Measurements from ENCODE around the gene MED13L.

MED13L gene

GRCh38 chr12:115943310-115943629 is 334.2 kb downstream of the MED13L start:
- no peak overlapping the region for H3K4me3 ChIP-seq (ENCODE audit: low read depth in 1 of 2, low read length in 2 of 2)
- H3K79me2 ChIP-seq (ENCODE audit: insufficient read depth, low read length): no peaks in the 10 kb centered on the region
- H3K9ac ChIP-seq (ENCODE audit: low read depth, low read length): no peak overlapping the region
- no peaks in the 10 kb centered on the region for H3K36me3 ChIP-seq (ENCODE audit: insufficient read depth, low read length)
- no peak overlapping the region for H3K4me2 ChIP-seq (ENCODE audit: insufficient read depth, low read length)
- no peaks in the 10 kb centered on the region for H3K27me3 ChIP-seq (ENCODE audit: insufficient read depth, low read length, poor library complexity)
- H3K4me1 ChIP-seq (ENCODE audit: insufficient read depth, low read length): no peaks in the 10 kb centered on the region
- no peaks in the 10 kb centered on the region for H4K20me1 ChIP-seq (ENCODE audit: insufficient read depth, low read length)
- no peak overlapping the region for H2AFZ ChIP-seq (ENCODE audit: low read depth, low read length)
- TF ChIP-seq CTCF (IDR thresholded peaks at IDR 0.05; ENCODE audit: borderline replicate concordance, extremely low read depth, low read length, poor library complexity, severe bottlenecking): no peak
- no peak for TF ChIP-seq EZH2 (IDR thresholded peaks at IDR 0.05; ENCODE audit: borderline replicate concordance, low read depth, low read length, severe bottlenecking)
- H3K27ac ChIP-seq (ENCODE audit: low read length): no peak overlapping the region
- peaks cover 5% of the 10 kb centered on the region for H3K9me3 ChIP-seq (ENCODE audit: insufficient read depth, low read length, severe bottlenecking)
- ATAC-seq (ENCODE audit: insufficient read depth, low read depth) (no peak), DNase-seq (no peak)

- peaks cover 5% of the 10 kb centered on the region for H3K9me3 ChIP-seq (ENCODE audit: insufficient read depth, low read length, severe bottlenecking)
- H3K4me3 ChIP-seq (ENCODE audit: low read depth in 1 of 2, low read length in 2 of 2): no peak overlapping the region
- TF ChIP-seq EZH2 (IDR thresholded peaks at IDR 0.05; ENCODE audit: borderline replicate concordance, low read depth, low read length, severe bottlenecking) (no peak), CTCF (IDR thresholded peaks at IDR 0.05; ENCODE audit: borderline replicate concordance, extremely low read depth, low read length, poor library complexity, severe bottlenecking) (no peak)
- H3K4me1 ChIP-seq (ENCODE audit: insufficient read depth, low read length): no peaks in the 10 kb centered on the region
- H3K4me2 ChIP-seq (ENCODE audit: insufficient read depth, low read length): no peak overlapping the region
- H3K79me2 ChIP-seq (ENCODE audit: insufficient read depth, low read length): no peaks in the 10 kb centered on the region
- no peak overlapping the region for H3K27ac ChIP-seq (ENCODE audit: low read length)
- H3K9ac ChIP-seq (ENCODE audit: low read depth, low read length): no peak overlapping the region
- DNase-seq: no peak
- no peaks in the 10 kb centered on the region for H3K27me3 ChIP-seq (ENCODE audit: insufficient read depth, low read length, poor library complexity)
- no peaks in the 10 kb centered on the region for H4K20me1 ChIP-seq (ENCODE audit: insufficient read depth, low read length)
- no peaks in the 10 kb centered on the region for H3K36me3 ChIP-seq (ENCODE audit: insufficient read depth, low read length)
- H2AFZ ChIP-seq (ENCODE audit: low read depth, low read length): no peak overlapping the region
- no peak for ATAC-seq (ENCODE audit: insufficient read depth, low read depth)
Observed at GRCh38 chr12:115942346-115942745, 335.1 kb downstream of the MED13L start.

GRCh38 chr12:115941362-115941761 is 336.1 kb downstream of the MED13L start:
- ATAC-seq (ENCODE audit: insufficient read depth, low read depth): no peak

More at GRCh38 chr12:115941362-115941761, 336.1 kb downstream of the MED13L start:
- no peak for TF ChIP-seq CTCF (IDR thresholded peaks at IDR 0.05; ENCODE audit: borderline replicate concordance, extremely low read depth, low read length, poor library complexity, severe bottlenecking)
- no peak for TF ChIP-seq EZH2 (IDR thresholded peaks at IDR 0.05; ENCODE audit: borderline replicate concordance, low read depth, low read length, severe bottlenecking)
- Histone ChIP-seq H3K36me3 (ENCODE audit: insufficient read depth, low read length) (no peaks in the 10 kb centered on the region), H3K9me3 (ENCODE audit: insufficient read depth, low read length, severe bottlenecking) (peaks cover 5% of the 10 kb centered on the region), H3K4me3 (ENCODE audit: low read depth in 1 of 2, low read length in 2 of 2) (no peak overlapping the region), H3K27me3 (ENCODE audit: insufficient read depth, low read length, poor library complexity) (no peaks in the 10 kb centered on the region), H3K9ac (ENCODE audit: low read depth, low read length) (no peak overlapping the region), H2AFZ (ENCODE audit: low read depth, low read length) (no peak overlapping the region), H3K4me1 (ENCODE audit: insufficient read depth, low read length) (no peaks in the 10 kb centered on the region), H3K27ac (ENCODE audit: low read length) (no peak overlapping the region), H3K79me2 (ENCODE audit: insufficient read depth, low read length) (no peaks in the 10 kb centered on the region), H3K4me2 (ENCODE audit: insufficient read depth, low read length) (no peak overlapping the region), H4K20me1 (ENCODE audit: insufficient read depth, low read length) (no peaks in the 10 kb centered on the region)
- DNase-seq: no peak

All from DND-41 (cell line).